Measurements from ENCODE around the gene CDC34. TPM values are rescaled to one million over a fixed set of nuclear protein-coding genes. Genes with fewer than 3 reads are reported as not detected.

CDC34 gene
- total RNA-seq, 2 donors from 2014 or later: 128 to 138 TPM

DNA sequence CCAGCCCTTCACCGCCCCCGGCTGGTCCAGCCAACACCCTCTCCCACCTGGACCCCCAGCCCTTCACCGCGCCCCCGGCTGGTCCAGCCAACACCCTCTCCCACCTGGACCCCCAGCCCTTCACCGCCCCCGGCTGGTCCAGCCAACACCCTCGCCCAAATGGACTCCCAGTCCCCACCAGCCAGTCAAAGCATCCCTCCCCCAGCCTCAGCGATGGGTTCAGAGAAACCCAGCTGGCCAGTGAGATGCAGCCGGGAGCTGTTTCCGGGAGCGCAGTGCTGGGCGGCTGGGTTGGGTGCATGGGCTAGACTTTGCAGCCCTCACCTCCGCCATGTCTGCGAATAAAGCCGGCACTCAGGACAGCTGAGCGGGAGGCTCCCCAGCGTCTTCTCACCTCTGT, 6.5 kb upstream of the CDC34 start:
- no peaks in the 10 kb centered on the region for H3K9me3 ChIP-seq (ENCODE audit: control insufficient read depth, low read length)
- H3K4me1 ChIP-seq (ENCODE audit: control insufficient read depth, insufficient read depth, low read length): no peaks in the 10 kb centered on the region
- Mint-ChIP-seq H3K36me3 (ENCODE audit: low read depth) (peaks cover 1% of the 10 kb centered on the region), H3K27ac (no peak overlapping the region), H3K9me3 (no peaks in the 10 kb centered on the region), H3K4me3 (no peak overlapping the region), H3K27me3 (ENCODE audit: insufficient read depth) (peaks cover 33% of the 10 kb centered on the region), H3K4me1 (no peaks in the 10 kb centered on the region)
- no peak overlapping the region for H3K27ac ChIP-seq (ENCODE audit: low read depth, low read length)
- no peak for TF ChIP-seq CTCF (conservative IDR thresholded peaks at IDR 0.05)
- 67 to 80% methylated on average over 10 to 13 of the region's 18 CpGs for WGBS, 2 experiments (ENCODE audit: insufficient coverage in 1 of 2, insufficient read length in 1 of 2)
- no peak overlapping the region for H3K4me3 ChIP-seq (ENCODE audit: low read length)
- no peak for DNase-seq
- no peaks in the 10 kb centered on the region for H3K27me3 ChIP-seq (ENCODE audit: control insufficient read depth, insufficient read depth, low read length, poor library complexity, severe bottlenecking)
- no peaks in the 10 kb centered on the region for H3K36me3 ChIP-seq (ENCODE audit: control insufficient read depth, insufficient read depth, low read length)
- H3K9ac ChIP-seq (ENCODE audit: extremely low read depth, low read length, poor library complexity, severe bottlenecking): no peak overlapping the region

DNA sequence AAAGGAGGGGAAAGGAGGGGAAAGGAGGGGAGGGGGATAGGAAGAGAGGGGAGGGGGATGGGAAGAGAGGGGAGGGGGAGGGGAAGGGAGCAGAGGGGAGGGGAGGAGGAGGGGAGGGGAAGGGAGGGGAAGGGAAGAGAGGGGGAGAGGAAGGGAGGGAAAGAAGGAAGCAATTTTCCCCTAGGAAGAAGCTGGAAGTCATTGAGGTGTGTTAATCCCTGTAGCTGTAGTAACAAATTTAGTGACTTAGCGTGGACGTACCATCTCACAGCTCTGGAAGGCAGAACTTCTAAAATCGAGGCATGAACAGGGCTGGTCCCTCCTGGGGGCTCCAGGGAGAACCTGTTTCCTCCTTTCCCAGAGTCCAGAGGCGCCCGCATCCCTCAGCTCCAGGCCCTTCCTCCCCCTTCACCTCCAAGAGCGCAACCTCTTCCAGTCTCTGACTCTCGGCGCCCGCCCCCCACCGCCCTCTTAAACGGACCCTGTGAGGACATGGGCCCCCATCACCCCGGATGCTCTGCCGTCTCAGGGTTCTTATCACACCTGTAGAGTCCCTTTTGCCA, 5.6 kb upstream of the CDC34 start:
- Mint-ChIP-seq H3K27ac (no peak overlapping the region), H3K9me3 (no peaks in the 10 kb centered on the region), H3K4me1 (no peaks in the 10 kb centered on the region), H3K36me3 (ENCODE audit: low read depth) (no peaks in the 10 kb centered on the region), H3K4me3 (no peak overlapping the region), H3K27me3 (ENCODE audit: insufficient read depth) (peaks cover 26% of the 10 kb centered on the region)
- no peaks in the 10 kb centered on the region for H3K27me3 ChIP-seq (ENCODE audit: control insufficient read depth, insufficient read depth, low read length, poor library complexity, severe bottlenecking)
- TF ChIP-seq CTCF (conservative IDR thresholded peaks at IDR 0.05): no peak
- H3K4me1 ChIP-seq (ENCODE audit: control insufficient read depth, insufficient read depth, low read length): no peaks in the 10 kb centered on the region
- no peak overlapping the region for H3K27ac ChIP-seq (ENCODE audit: low read depth, low read length)
- H3K9ac ChIP-seq (ENCODE audit: extremely low read depth, low read length, poor library complexity, severe bottlenecking): no peak overlapping the region
- H3K36me3 ChIP-seq (ENCODE audit: control insufficient read depth, insufficient read depth, low read length): no peaks in the 10 kb centered on the region
- WGBS, 2 experiments (ENCODE audit: insufficient coverage in 1 of 2, insufficient read length in 1 of 2): 69 to 80% methylated on average over 6 to 13 of the region's 13 CpGs
- DNase-seq: no peak
- no peaks in the 10 kb centered on the region for H3K9me3 ChIP-seq (ENCODE audit: control insufficient read depth, low read length)
- H3K4me3 ChIP-seq (ENCODE audit: low read length): no peak overlapping the region

DNA sequence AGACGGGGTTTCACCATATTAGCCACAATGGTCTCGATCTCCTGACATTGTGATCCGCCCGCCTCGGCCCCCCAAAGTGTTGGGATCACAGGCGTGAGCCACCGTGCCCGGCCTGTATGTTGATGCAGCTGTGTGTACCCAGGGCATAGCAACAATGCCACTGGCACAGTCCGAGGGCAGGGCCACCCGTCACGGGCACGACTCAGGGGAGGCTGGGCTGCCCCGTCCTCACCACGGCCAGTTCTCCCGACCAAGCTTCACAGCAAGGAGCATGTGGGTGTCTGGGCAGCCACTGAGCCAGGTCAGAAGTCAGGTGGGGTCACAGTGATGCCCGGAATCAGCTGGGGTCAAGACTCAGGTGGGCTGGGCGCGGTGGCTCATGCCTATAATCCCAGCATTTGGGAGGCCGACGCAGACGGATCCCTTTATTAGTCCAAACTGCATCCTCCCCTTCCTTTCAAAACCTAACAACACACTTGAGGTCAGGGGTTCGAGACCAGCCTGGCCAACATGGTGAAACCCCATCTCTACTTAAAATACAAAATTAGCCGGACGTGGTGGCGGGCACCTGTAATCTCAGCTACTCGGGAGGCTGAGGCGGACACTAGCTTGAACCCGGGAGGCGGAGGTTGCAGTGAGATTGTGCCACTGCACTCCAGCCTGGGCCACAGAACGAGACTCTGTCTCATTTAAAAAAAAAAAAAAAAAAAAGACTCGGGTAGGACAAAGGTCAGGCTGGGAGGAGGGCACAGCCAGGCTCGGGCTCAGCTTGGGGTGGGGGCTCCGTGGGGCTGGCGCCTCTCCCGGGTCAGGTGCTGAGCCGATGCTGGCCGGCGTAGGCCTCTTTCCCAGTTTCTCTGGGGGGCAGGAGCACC, 1.2 kb upstream of the CDC34 start:
- Histone ChIP-seq H3K9ac (ENCODE audit: extremely low read depth, low read length, poor library complexity, severe bottlenecking) (no peak overlapping the region), H3K36me3 (ENCODE audit: control insufficient read depth, insufficient read depth, low read length) (peaks cover 7% of the 10 kb centered on the region), H3K9me3 (ENCODE audit: control insufficient read depth, low read length) (no peaks in the 10 kb centered on the region), H3K4me1 (ENCODE audit: control insufficient read depth, insufficient read depth, low read length) (peaks cover 6% of the 10 kb centered on the region), H3K4me3 (ENCODE audit: low read length) (peak overlapping the region; percentile 76), H3K27me3 (ENCODE audit: control insufficient read depth, insufficient read depth, low read length, poor library complexity, severe bottlenecking) (no peaks in the 10 kb centered on the region), H3K27ac (ENCODE audit: low read depth, low read length) (peak overlapping the region; percentile 84)
- H3K27ac Mint-ChIP-seq: no peak overlapping the region
- H3K9me3 Mint-ChIP-seq: no peaks in the 10 kb centered on the region
- peak overlapping the region; percentile 70 for H3K4me3 Mint-ChIP-seq
- peaks cover 2% of the 10 kb centered on the region for H3K36me3 Mint-ChIP-seq (ENCODE audit: low read depth)
- WGBS, 2 experiments (ENCODE audit: insufficient coverage in 1 of 2, insufficient read length in 1 of 2): 75 to 91% methylated on average over 22 to 38 of the region's 38 CpGs
- peaks cover 6% of the 10 kb centered on the region for H3K27me3 Mint-ChIP-seq (ENCODE audit: insufficient read depth)
- no peak for TF ChIP-seq CTCF (conservative IDR thresholded peaks at IDR 0.05)
- peaks cover 2% of the 10 kb centered on the region for H3K4me1 Mint-ChIP-seq
- DNase-seq: no peak
